ENCODE measurements around the gene GOLGA6A.

- TF ChIP-seq, protein P1, sequence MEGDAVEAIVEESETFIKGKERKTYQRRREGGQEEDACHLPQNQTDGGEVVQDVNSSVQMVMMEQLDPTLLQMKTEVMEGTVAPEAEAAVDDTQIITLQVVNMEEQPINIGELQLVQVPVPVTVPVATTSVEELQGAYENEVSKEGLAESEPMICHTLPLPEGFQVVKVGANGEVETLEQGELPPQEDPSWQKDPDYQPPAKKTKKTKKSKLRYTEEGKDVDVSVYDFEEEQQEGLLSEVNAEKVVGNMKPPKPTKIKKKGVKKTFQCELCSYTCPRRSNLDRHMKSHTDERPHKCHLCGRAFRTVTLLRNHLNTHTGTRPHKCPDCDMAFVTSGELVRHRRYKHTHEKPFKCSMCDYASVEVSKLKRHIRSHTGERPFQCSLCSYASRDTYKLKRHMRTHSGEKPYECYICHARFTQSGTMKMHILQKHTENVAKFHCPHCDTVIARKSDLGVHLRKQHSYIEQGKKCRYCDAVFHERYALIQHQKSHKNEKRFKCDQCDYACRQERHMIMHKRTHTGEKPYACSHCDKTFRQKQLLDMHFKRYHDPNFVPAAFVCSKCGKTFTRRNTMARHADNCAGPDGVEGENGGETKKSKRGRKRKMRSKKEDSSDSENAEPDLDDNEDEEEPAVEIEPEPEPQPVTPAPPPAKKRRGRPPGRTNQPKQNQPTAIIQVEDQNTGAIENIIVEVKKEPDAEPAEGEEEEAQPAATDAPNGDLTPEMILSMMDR (IDR thresholded peaks at IDR 0.05): no peak
- TF ChIP-seq ZFX (IDR thresholded peaks at IDR 0.05; ENCODE audit: borderline replicate concordance): no peak
Measured at GRCh38 chr15:74045636-74046274, 36.6 kb downstream of the GOLGA6A start.
